Mucosa of stomach (tissue), 1 donor: Measurements from ENCODE around the gene QSOX2.
"Not testable (repeated sequence)": the region's sequence is repeated elsewhere in the genome, so short reads cannot be mapped to it uniquely, and the experiment has no call there.

Experiments used
- H3K27me3 ChIP-seq: one replicate; pipeline ENCODE4 v1.7.0; 2013; ENCODE audit warnings: mild to moderate bottlenecking, low read length; ENCODE audit not compliant: control insufficient read depth, insufficient read depth
- H3K36me3 ChIP-seq: one replicate; pipeline ENCODE4 v1.7.0; 2013; ENCODE audit warnings: low read length; ENCODE audit not compliant: control insufficient read depth, insufficient read depth
- H3K4me1 ChIP-seq: one replicate; pipeline ENCODE4 v1.7.0; 2013; ENCODE audit warnings: mild to moderate bottlenecking, low read length; ENCODE audit not compliant: control insufficient read depth, insufficient read depth
- H3K4me3 ChIP-seq: one replicate; pipeline ENCODE4 v1.7.0; 2013; ENCODE audit warnings: low read length
- H3K9ac ChIP-seq: one replicate; pipeline ENCODE4 v1.7.0; 2013; ENCODE audit warnings: mild to moderate bottlenecking, low read length, moderate library complexity
- H3K9me3 ChIP-seq: one replicate; pipeline ENCODE4 v1.7.0; 2013; ENCODE audit warnings: mild to moderate bottlenecking, low read length, moderate library complexity; ENCODE audit not compliant: control insufficient read depth
- donor health status: Pancreatic carcinoma.

The QSOX2 gene

GRCh38 chr9:136268318-136268717 is 22.7 kb upstream of the QSOX2 start:
- H3K9me3 ChIP-seq, result no peaks in the 10 kb centered on the region
- H3K9ac ChIP-seq, result peak overlapping the region; percentile 50
- peaks cover 5% of the 10 kb centered on the region for H3K27me3 ChIP-seq
- H3K4me1 ChIP-seq, result peaks cover 7% of the 10 kb centered on the region
- no peak overlapping the region for H3K4me3 ChIP-seq
- no peaks in the 10 kb centered on the region for H3K36me3 ChIP-seq

GRCh38 chr9:136267261-136268111 is 21.9 kb upstream of the QSOX2 start:
- H3K9ac ChIP-seq, result peak overlapping the region; percentile 50
- H3K4me1 ChIP-seq, result peaks cover 7% of the 10 kb centered on the region
- no peaks in the 10 kb centered on the region for H3K9me3 ChIP-seq
- H3K4me3 ChIP-seq, result no peak overlapping the region
- H3K36me3 ChIP-seq, result no peaks in the 10 kb centered on the region
- H3K27me3 ChIP-seq, result peaks cover 5% of the 10 kb centered on the region

GRCh38 chr9:136266641-136267040 is 21.0 kb upstream of the QSOX2 start:
- not testable (repeated sequence) for H3K36me3 ChIP-seq, H3K9ac ChIP-seq, H3K27me3 ChIP-seq, H3K9me3 ChIP-seq, H3K4me1 ChIP-seq, H3K4me3 ChIP-seq

- H3K4me1 ChIP-seq, result peaks cover 7% of the 10 kb centered on the region
- no peaks in the 10 kb centered on the region for H3K36me3 ChIP-seq
- H3K9me3 ChIP-seq, result no peaks in the 10 kb centered on the region
- no peak overlapping the region for H3K9ac ChIP-seq
- peaks cover 5% of the 10 kb centered on the region for H3K27me3 ChIP-seq
- no peak overlapping the region for H3K4me3 ChIP-seq
Observed at GRCh38 chr9:136265561-136266355, 20.1 kb upstream of the QSOX2 start.

DNA sequence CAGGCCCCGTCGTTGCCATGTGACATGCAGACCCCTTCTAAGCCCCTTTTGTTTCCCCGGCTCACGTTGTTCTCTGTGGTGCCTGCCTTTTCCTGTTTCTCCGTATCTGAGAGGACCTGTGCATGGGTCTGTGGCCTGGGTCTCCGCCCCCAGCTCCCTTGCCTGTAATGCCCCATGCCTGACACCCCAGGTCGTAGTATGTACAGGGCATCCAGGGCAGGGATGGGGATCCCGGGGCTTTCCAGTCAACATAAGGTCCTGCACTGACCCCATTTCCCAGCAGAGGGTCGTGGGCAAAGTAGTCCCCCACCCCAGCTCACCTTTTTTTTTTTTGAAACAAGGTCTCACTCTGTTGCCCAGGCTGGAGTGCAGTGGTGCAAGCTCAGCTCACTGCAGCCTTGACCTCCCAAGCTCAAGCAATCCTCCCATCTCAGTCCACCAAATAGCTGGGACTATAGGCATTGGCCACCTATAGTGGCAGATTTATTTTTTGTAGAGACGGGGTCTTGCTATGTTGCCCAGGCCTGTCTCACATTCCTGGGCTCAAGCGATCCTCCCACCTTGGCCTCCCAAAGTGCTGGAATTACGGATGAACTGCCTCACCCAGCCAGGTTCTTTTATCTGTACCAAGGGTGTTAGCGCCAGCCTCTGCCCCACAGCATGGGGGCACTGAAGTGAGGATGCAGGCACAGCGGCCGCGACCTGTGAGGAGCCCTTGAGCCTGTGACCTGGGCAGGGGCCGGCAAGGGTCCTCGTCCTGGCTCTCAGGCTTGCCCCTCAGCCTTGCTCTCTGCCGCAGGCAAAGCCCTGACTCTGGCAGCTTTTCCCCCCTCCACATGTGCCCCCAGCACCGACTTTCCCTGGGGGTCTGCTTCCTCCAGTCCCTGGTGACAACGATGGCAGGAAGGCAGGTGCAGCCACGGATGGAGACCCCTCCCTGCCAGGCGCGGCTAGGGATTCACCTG is 19.1 kb upstream of the QSOX2 start:
- Histone ChIP-seq H3K36me3 (no peaks in the 10 kb centered on the region), H3K9me3 (no peaks in the 10 kb centered on the region), H3K9ac (no peak overlapping the region), H3K4me3 (no peak overlapping the region), H3K27me3 (peaks cover 5% of the 10 kb centered on the region), H3K4me1 (peaks cover 7% of the 10 kb centered on the region)

- no peak overlapping the region for H3K4me3 ChIP-seq
- H3K4me1 ChIP-seq, result peaks cover 7% of the 10 kb centered on the region
- no peaks in the 10 kb centered on the region for H3K9me3 ChIP-seq
- peaks cover 5% of the 10 kb centered on the region for H3K27me3 ChIP-seq
- H3K9ac ChIP-seq, result no peak overlapping the region
- no peaks in the 10 kb centered on the region for H3K36me3 ChIP-seq
Observed at GRCh38 chr9:136264031-136264430, 18.4 kb upstream of the QSOX2 start.

DNA sequence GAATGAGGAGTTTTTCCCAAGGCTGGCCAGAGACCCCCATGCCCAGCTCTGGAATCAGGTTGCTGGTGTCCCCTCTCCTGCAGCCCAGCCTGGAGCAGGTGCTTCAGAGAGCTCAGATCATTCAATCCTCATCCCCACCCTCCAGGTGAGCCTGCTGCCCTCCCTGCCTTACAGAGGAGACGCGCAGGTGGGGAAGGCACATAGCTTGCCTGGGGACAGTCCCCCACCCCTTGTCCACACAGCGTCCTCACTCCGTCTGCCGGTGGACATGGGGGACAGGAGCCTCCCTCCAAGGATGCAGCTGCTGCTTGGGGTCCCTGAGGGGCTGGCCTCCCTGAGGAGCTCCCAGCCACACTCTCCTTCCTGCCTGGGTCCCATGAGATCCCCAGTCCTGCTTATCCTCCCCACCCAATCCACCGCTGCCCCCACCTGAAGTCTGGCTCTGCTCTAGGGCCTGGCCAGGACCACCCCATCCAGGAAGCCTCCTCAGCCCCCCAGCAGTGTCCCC is 17.1 kb upstream of the QSOX2 start:
- H3K4me3 ChIP-seq, result no peak overlapping the region
- H3K27me3 ChIP-seq, result no peaks in the 10 kb centered on the region
- no peaks in the 10 kb centered on the region for H3K9me3 ChIP-seq
- no peaks in the 10 kb centered on the region for H3K36me3 ChIP-seq
- no peak overlapping the region for H3K9ac ChIP-seq
- peaks cover 4% of the 10 kb centered on the region for H3K4me1 ChIP-seq

DNA sequence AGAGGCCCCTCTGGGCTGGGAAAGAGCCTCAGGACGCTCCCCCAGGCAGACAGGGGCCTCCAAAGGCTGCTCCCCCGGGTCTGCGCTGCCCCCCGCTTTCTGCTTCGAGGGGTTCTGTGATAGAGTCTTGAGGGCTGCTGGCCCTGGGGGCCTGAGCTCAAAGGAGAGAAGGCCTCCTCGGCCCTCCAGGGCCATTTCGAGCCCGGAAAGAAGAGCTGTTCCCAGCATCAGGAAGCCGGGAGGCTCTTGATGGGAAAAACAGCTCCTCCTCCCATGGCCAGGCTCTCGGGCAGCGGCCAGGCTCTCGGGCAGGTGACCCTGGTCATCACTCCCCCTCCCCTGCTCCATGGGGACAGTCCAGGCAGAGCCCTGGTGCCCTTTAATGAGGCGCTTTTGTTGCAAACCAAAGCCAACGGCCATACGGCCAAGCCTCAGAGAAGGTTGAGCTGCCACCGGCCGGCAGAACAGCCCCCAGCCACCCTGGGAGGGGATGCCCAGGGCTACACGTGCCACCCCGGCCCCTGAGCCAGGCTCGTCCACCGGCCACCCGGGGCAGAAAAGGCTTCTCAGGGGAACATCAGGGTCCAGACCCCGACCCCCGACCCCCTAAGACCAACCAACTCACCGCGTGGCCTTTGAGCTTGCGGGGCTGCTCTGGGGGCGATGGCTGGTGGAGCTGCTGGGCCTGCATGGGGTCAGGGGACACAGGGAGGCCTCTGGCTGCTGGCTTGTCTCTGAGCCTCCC is 16.2 kb upstream of the QSOX2 start:
- Histone ChIP-seq H3K36me3 (no peaks in the 10 kb centered on the region), H3K9me3 (no peaks in the 10 kb centered on the region), H3K9ac (no peak overlapping the region), H3K27me3 (no peaks in the 10 kb centered on the region), H3K4me1 (no peaks in the 10 kb centered on the region), H3K4me3 (no peak overlapping the region)

DNA sequence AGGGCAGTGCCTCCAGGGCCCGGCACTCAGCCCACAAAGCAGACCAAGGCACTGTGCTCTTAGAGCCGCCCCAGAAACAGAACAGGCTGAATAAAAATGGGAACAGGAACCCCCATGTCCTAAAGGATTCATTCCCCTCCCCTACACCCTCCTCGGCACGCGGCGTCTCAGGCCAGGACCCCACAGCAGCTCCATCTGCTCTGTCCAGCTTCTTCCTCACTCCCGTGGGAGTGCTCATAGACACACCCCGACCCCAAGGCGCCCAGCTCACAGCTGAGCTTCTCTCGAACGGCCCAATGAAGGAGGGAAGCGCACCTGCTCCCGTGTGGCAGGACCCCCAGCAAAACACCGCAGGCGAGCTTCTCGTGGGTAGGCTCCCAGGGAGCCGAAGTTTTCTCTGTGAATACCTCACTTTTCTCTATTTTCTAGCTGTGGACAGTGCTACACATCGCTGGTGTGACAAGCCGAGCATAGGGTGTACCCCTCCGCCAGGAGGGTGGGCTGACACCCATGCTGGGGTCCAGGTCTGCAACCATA is 15.4 kb upstream of the QSOX2 start:
- H3K27me3 ChIP-seq, result peaks cover 6% of the 10 kb centered on the region
- H3K4me3 ChIP-seq, result no peak overlapping the region

GRCh38 chr9:136260521-136260920 is 14.9 kb upstream of the QSOX2 start:
- Histone ChIP-seq H3K4me1 (no peaks in the 10 kb centered on the region), H3K36me3 (no peaks in the 10 kb centered on the region), H3K9ac (no peak overlapping the region), H3K9me3 (no peaks in the 10 kb centered on the region), H3K27me3 (peaks cover 11% of the 10 kb centered on the region), H3K4me3 (no peak overlapping the region)

More for the DNA sequence above, 15.4 kb upstream of the QSOX2 start:
- Histone ChIP-seq H3K36me3 (no peaks in the 10 kb centered on the region), H3K9me3 (no peaks in the 10 kb centered on the region), H3K4me1 (no peaks in the 10 kb centered on the region), H3K9ac (no peak overlapping the region)

GRCh38 chr9:136259836-136260235 is 14.2 kb upstream of the QSOX2 start:
- H3K27me3 ChIP-seq, result peaks cover 16% of the 10 kb centered on the region
- no peak overlapping the region for H3K9ac ChIP-seq
- H3K9me3 ChIP-seq, result no peaks in the 10 kb centered on the region
- no peaks in the 10 kb centered on the region for H3K4me1 ChIP-seq
- no peaks in the 10 kb centered on the region for H3K36me3 ChIP-seq
- no peak overlapping the region for H3K4me3 ChIP-seq
